Keratinocyte (primary cell): Measurements from ENCODE around the gene HNRNPA2B1. TPM values are rescaled to one million over a fixed set of nuclear protein-coding genes. Genes with fewer than 3 reads are reported as not detected.

Source experiments
- DNase-seq: peaks from one replicate; pipeline ENCODE4 v3.0.0-alpha.2; 2011; ENCODE audit warnings: low read depth, missing footprints, low spot score
- FAIRE-seq: peaks from 2 replicates; lab custom pipeline; 2011; peaks lifted over from hg19 to GRCh38; lab: Jason Lieb, UNC
- H2AFZ ChIP-seq: 2 replicates; pipeline ENCODE4 v1.6.0; 2012; ENCODE audit warnings: low read length, control low read depth, inconsistent platforms; ENCODE audit not compliant: control insufficient read depth
- H3K27ac ChIP-seq: 2 replicates; pipeline ENCODE4 v1.5.1; 2011; ENCODE audit warnings: low read length; ENCODE audit not compliant: control insufficient read depth, insufficient read depth
- H3K27me3 ChIP-seq: 3 replicates; pipeline ENCODE4 v1.6.0; 2011; ENCODE audit warnings: low read length; ENCODE audit not compliant: control insufficient read depth, insufficient read depth; ENCODE audit errors: extremely low read depth
- H3K36me3 ChIP-seq, 2 experiments: 2 replicates in 1 of 2; 3 replicates in 1 of 2; pipeline ENCODE4 v1.5.1; 2011; ENCODE audit warnings: low read length in 2 of 2, mild to moderate bottlenecking in 1 of 2; ENCODE audit not compliant: control insufficient read depth in 2 of 2, insufficient read depth in 2 of 2; ENCODE audit errors: extremely low read depth in 1 of 2
- H3K4me1 ChIP-seq: 3 replicates; pipeline ENCODE4 v1.5.1; 2011; ENCODE audit warnings: low read length; ENCODE audit not compliant: control insufficient read depth, insufficient read depth; ENCODE audit errors: extremely low read depth
- H3K4me2 ChIP-seq: 3 replicates; pipeline ENCODE4 v1.6.0; 2011; ENCODE audit warnings: low read depth, low read length; ENCODE audit not compliant: control insufficient read depth, insufficient read depth; ENCODE audit errors: extremely low read depth
- H3K4me3 ChIP-seq, 3 experiments: fragments of 200-600 bp in 1 of 3; sonication (generic) in 1 of 3; 2 replicates in 2 of 3; 3 replicates in 1 of 3; pipeline ENCODE4 v1.5.1; 2011 to 2016; ENCODE audit warnings: low read length in 3 of 3, mild to moderate bottlenecking in 3 of 3, control low read depth in 2 of 3, inconsistent platforms in 1 of 3, low read depth in 1 of 3, mixed read lengths in 1 of 3, mixed run types in 1 of 3, moderate library complexity in 1 of 3; ENCODE audit not compliant: control insufficient read depth in 2 of 3, insufficient read depth in 2 of 3; ENCODE audit errors: extremely low read depth in 1 of 3
- H3K79me2 ChIP-seq: 2 replicates; pipeline ENCODE4 v1.6.0; 2012; ENCODE audit warnings: low read length; ENCODE audit not compliant: control insufficient read depth, insufficient read depth
- H3K9ac ChIP-seq: 3 replicates; pipeline ENCODE4 v1.6.0; 2011; ENCODE audit warnings: low read length; ENCODE audit not compliant: control insufficient read depth, insufficient read depth; ENCODE audit errors: extremely low read depth
- H3K9me1 ChIP-seq: 3 replicates; pipeline ENCODE4 v1.6.0; 2011; ENCODE audit warnings: low read length; ENCODE audit not compliant: control insufficient read depth, insufficient read depth; ENCODE audit errors: extremely low read depth
- H3K9me3 ChIP-seq: 2 replicates; pipeline ENCODE4 v1.5.1; 2012; ENCODE audit warnings: low read depth, low read length; ENCODE audit not compliant: control insufficient read depth
- H4K20me1 ChIP-seq: 3 replicates; pipeline ENCODE4 v1.6.0; 2011; ENCODE audit warnings: low read length; ENCODE audit not compliant: control insufficient read depth, insufficient read depth; ENCODE audit errors: extremely low read depth
- CTCF ChIP-seq, 3 experiments: IDR thresholded peaks in 1 of 3; conservative IDR thresholded peaks in 1 of 3; optimal IDR thresholded peaks in 1 of 3; 2 replicates in 2 of 3; 3 replicates in 1 of 3; pipeline versions ENCODE3 to v1.5.1; 2011; ENCODE audit warnings: low read length in 3 of 3, mild to moderate bottlenecking in 3 of 3, moderate library complexity in 2 of 3, control low read depth in 1 of 3, inconsistent platforms in 1 of 3; ENCODE audit not compliant: insufficient read depth in 2 of 3; ENCODE audit errors: extremely low read depth in 1 of 3
- EZH2 ChIP-seq: IDR thresholded peaks from one replicate; pipeline ENCODE4 v1.6.1; 2012; ENCODE audit warnings: inconsistent platforms, mild to moderate bottlenecking, low read length, moderate library complexity
- dilution Hi-C: fragments of 300-500 bp; cut with MboI; formaldehyde crosslinking; loops from one replicate; pipeline ENCODE4 v1.7.0; 2020; ENCODE audit warnings: low sequenced_read_pairs; ENCODE audit not compliant: extremely low pct_ligation_motif_present
- polyA plus RNA-seq, 5 experiments: library from polyadenylated mRNA; depleted of rRNA in 3 of 5; stranded (reverse) in 3 of 5; stranded (forward) in 1 of 5; unstranded in 1 of 5; fragments of >200 nt; gene quantifications; 1 replicate in 1 of 5; 2 replicates in 3 of 5; 3 replicates in 1 of 5; pipeline versions ENCODE4 v1.2.1 to v1.2.3, GENCODE V29; 2011 to 2012; ENCODE audit warnings: missing spikeins in 2 of 5, low read depth in 1 of 5, low replicate concordance in 1 of 5

HNRNPA2B1 gene
- polyA plus RNA-seq, 1 donor (not counting 4 experiments of a cell fraction or from before 2014, with no cell fraction given): 511 TPM

DNA sequence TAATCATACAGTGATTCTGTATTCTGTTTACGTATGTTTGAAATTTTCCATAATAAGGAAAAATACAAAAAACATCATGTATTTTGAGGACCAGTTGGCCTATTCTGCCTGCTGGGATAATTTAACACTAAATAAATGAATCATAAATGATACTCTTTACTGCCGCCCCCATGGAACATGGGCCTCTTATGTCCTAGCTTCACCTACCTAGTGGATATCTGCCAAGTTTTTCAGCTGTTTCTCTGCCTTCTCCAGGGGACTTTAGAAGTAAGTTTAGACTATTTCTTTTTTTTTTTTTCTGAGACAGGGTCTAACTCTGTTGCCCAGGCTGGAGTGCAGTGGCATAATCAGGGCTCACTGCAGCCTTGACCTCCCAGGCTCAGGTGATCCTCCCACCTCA is 38.1 kb downstream of the HNRNPA2B1 start:
- H3K79me2 ChIP-seq: peaks cover 24% of the 10 kb centered on the region
- FAIRE-seq: no peak

GRCh38 chr7:26160896-26161295 is 39.6 kb downstream of the HNRNPA2B1 start:
- DNase-seq (no peak), FAIRE-seq (no peak)
- Histone ChIP-seq H3K9me3 (no peaks in the 10 kb centered on the region), H3K9ac (no peak overlapping the region), H2AFZ (no peak overlapping the region), H3K4me3 (no peak overlapping the region), H3K4me2 (no peak overlapping the region), H3K4me1 (peaks cover 19% of the 10 kb centered on the region), H3K79me2 (peaks cover 22% of the 10 kb centered on the region), H3K27me3 (no peaks in the 10 kb centered on the region), H3K27ac (no peak overlapping the region), H3K36me3 (no peaks in the 10 kb centered on the region), H3K9me1 (no peaks in the 10 kb centered on the region), H4K20me1 (no peaks in the 10 kb centered on the region)
- TF ChIP-seq EZH2 (no peak), CTCF (optimal IDR thresholded peaks at IDR 0.05 in 1 of 3, IDR thresholded peaks at IDR 0.05 in 1 of 3, conservative IDR thresholded peaks at IDR 0.05 in 1 of 3; ENCODE audit: extremely low read depth in 1 of 3, insufficient read depth in 2 of 3, low read length in 3 of 3) (no peak)
- dilution Hi-C loops: no loop called here

More for the DNA sequence above, 38.1 kb downstream of the HNRNPA2B1 start:
- peaks cover 6% of the 10 kb centered on the region for H3K4me1 ChIP-seq
- dilution Hi-C loops: no loop called here
- no peak overlapping the region for H3K27ac ChIP-seq
- no peak for DNase-seq
- no peaks in the 10 kb centered on the region for H3K9me3 ChIP-seq
- no peaks in the 10 kb centered on the region for H3K27me3 ChIP-seq
- no peaks in the 10 kb centered on the region for H3K36me3 ChIP-seq
- TF ChIP-seq EZH2 (no peak), CTCF (optimal IDR thresholded peaks at IDR 0.05 in 1 of 3, IDR thresholded peaks at IDR 0.05 in 1 of 3, conservative IDR thresholded peaks at IDR 0.05 in 1 of 3; ENCODE audit: extremely low read depth in 1 of 3, insufficient read depth in 2 of 3, low read length in 3 of 3) (no peak)
- H3K9me1 ChIP-seq: no peaks in the 10 kb centered on the region
- H3K4me3 ChIP-seq: no peak overlapping the region
- H3K9ac ChIP-seq: no peak overlapping the region
- no peak overlapping the region for H2AFZ ChIP-seq
- no peak overlapping the region for H3K4me2 ChIP-seq
- no peaks in the 10 kb centered on the region for H4K20me1 ChIP-seq
